ENCODE results near the gene SLC6A16. TPM values are rescaled to one million over a fixed set of nuclear protein-coding genes. Genes with fewer than 3 reads are reported as not detected.

Gene SLC6A16
- total and polyA plus RNA-seq, 2 of the 8 experiments (the other 6 are each of a cell fraction or from before 2014, with no cell fraction given): 1.1 to 1.5 TPM

DNA sequence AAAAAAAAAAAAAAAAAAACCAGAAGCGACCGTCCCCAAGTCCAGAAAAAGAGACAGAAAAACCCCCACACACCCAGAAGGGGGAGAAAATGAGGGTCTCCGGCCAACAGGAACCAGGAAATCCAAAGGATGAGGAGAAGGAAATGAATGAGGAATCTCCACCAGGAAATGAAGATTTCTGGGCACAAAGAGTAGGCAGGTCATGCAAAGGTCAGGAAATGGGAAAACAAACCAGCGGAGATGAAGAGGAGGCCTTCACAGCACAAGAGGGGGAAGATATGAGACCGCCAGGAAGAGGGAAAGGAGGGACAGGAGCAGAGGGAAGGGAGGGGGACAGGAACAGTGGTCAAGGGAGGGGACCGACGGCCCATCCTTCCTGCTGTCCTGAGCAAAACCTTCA lies 31.4 kb upstream of the SLC6A16 start:
- no peak overlapping the region for H2BK20ac ChIP-seq (ENCODE audit: low read length)
- peak overlapping the region in 1 of 4 experiments; percentile 22; a peak in 2 of 7 replicates for H3K9ac ChIP-seq (replicated peaks in 1 of 4; ENCODE audit: extremely low read depth in 1 of 4, low read depth in 3 of 4, low read length in 3 of 4)
- peaks cover 3 to 27% of the 10 kb centered on the region in 2 experiments; a peak in 3 of 4 replicates for H3K79me2 ChIP-seq (ENCODE audit: control insufficient read depth in 1 of 2, insufficient read depth in 2 of 2, low read length in 2 of 2)
- ChIA-PET POLR2A (ENCODE audit: partially characterized antibody) (no interaction called here), CTCF (ENCODE audit: partially characterized antibody) (no interaction called here)
- peaks cover 0 to 10% (median 5%) of the 10 kb centered on the region in 4 experiments; a peak in 4 of 7 replicates for H3K4me1 ChIP-seq (replicated peaks in 1 of 4; ENCODE audit: control insufficient read depth in 3 of 4, insufficient read depth in 4 of 4, low read length in 3 of 4)
- H3K4me3 ChIP-seq (ENCODE audit: extremely low read depth in 1 of 4, insufficient read depth in 2 of 4, low read depth in 3 of 4, low read length in 4 of 4): no peak overlapping the region
- no peak overlapping the region for H2BK5ac ChIP-seq (ENCODE audit: low read depth, low read length)
- peak overlapping the region; percentile 3; the same call in 1 of the 2 replicates for H4K8ac ChIP-seq (ENCODE audit: extremely low read depth, insufficient read depth, low read length)
- H2BK12ac ChIP-seq (ENCODE audit: low read depth, low read length): no peak overlapping the region
- no peak for FAIRE-seq
- no peak overlapping the region for H3K14ac ChIP-seq (ENCODE audit: insufficient read length)
- H3K56ac ChIP-seq (replicated peaks; ENCODE audit: insufficient read length, low read depth, low read length): no peak overlapping the region
- H4K20me1 ChIP-seq (replicated peaks in 1 of 2; ENCODE audit: control insufficient read depth in 1 of 2, insufficient read depth in 2 of 2, low read length in 2 of 2): peaks cover 7 to 13% of the 10 kb centered on the region in 2 experiments
- no peaks in the 10 kb centered on the region for H3K27me3 ChIP-seq (replicated peaks in 1 of 4; ENCODE audit: control insufficient read depth in 3 of 4, extremely low read depth in 1 of 4, insufficient read depth in 3 of 4, low read length in 3 of 4)
- H3K4ac ChIP-seq (replicated peaks; ENCODE audit: insufficient read length, low read depth, low read length): no peak overlapping the region
- H2AK5ac ChIP-seq (ENCODE audit: low read depth, low read length): no peak overlapping the region
- peaks cover 13% of the 10 kb centered on the region for H3K79me1 ChIP-seq (ENCODE audit: low read depth, low read length)
- no peak overlapping the region for H2AFZ ChIP-seq (ENCODE audit: low read length)
- H3K36me3 ChIP-seq (ENCODE audit: control insufficient read depth in 2 of 4, insufficient read depth in 4 of 4, low read length in 3 of 4): peaks cover 31 to 84% (median 60%) of the 10 kb centered on the region in 4 experiments
- no peak overlapping the region for H2BK120ac ChIP-seq (replicated peaks; ENCODE audit: low read depth, low read length)
- DNase-seq (ENCODE audit: low read depth in 1 of 2, low spot score in 2 of 2): no peak
- H3K23me2 ChIP-seq (ENCODE audit: low read depth, low read length): peaks cover 3% of the 10 kb centered on the region; the same call in 1 of the 2 replicates
- no peak overlapping the region for H3K18ac ChIP-seq (ENCODE audit: extremely low read depth, low read length)
- H4K5ac ChIP-seq (ENCODE audit: insufficient read length, low read depth, low read length): no peak overlapping the region
- WGBS, 2 experiments (ENCODE audit: extremely low coverage in 1 of 2, insufficient coverage in 1 of 2, insufficient read length in 1 of 2, insufficient replicate concordance in 2 of 2, low coverage in 1 of 2, low lambda C conversion rate in 2 of 2, missing lambda C conversion rate in 1 of 2): 94% methylated on average over 4 of the region's 7 CpGs; no CpG with 5 or more reads in 1 of the 2 experiments
- H3K9me3 ChIP-seq (ENCODE audit: insufficient read depth in 2 of 2, low read depth in 1 of 2, low read length in 1 of 2): no peaks in the 10 kb centered on the region
- TF ChIP-seq POLR2A (IDR thresholded peaks at IDR 0.05; ENCODE audit: control extremely low read depth in 1 of 2, low read depth in 2 of 2, low read length in 2 of 2): peak in 1 of 2 experiments; percentile 32; a peak in 1 of 3 replicates
- no peak for TF ChIP-seq EZH2 (IDR thresholded peaks at IDR 0.05; ENCODE audit: low read depth, low read length, severe bottlenecking)
- TF ChIP-seq NANOG (IDR thresholded peaks at IDR 0.05; ENCODE audit: insufficient read depth, low read depth, low read length, poor library complexity, severe bottlenecking): no peak
- no peak for TF ChIP-seq TBP (IDR thresholded peaks at IDR 0.05; ENCODE audit: low read depth, low read length)
- no peak for TF ChIP-seq SP4 (IDR thresholded peaks at IDR 0.05; ENCODE audit: low read length)
- no peak for TF ChIP-seq GABPA (IDR thresholded peaks at IDR 0.05; ENCODE audit: borderline replicate concordance, insufficient read depth, low read length)
- TF ChIP-seq CEBPB (IDR thresholded peaks at IDR 0.05; ENCODE audit: low read depth, low read length): no peak
- TF ChIP-seq BRCA1 (IDR thresholded peaks at IDR 0.05; ENCODE audit: low read depth, low read length): no peak
- no peak overlapping the region for H2BK15ac ChIP-seq (ENCODE audit: low read length)
- no peak overlapping the region; the same call in 1 of the 2 replicates for H3K27ac ChIP-seq (ENCODE audit: low read depth, low read length)
- H4K91ac ChIP-seq (replicated peaks; ENCODE audit: insufficient read length, low read length): no peak overlapping the region
- H3K23ac ChIP-seq (ENCODE audit: insufficient read length): no peak overlapping the region
- H3K4me2 ChIP-seq (ENCODE audit: insufficient read depth in 1 of 2, low read depth in 2 of 2, low read length in 2 of 2): no peak overlapping the region

Data from H1 (cell line).